NCI-H1694 treated with DMSO at 0.1 percent for 48 hours (cell line): ENCODE results near the gene RNU4-1.

Experiments
- DNase-seq: peaks from one replicate; lab custom pipeline; 2025; lab: John Stamatoyannopoulos, UW

Gene RNU4-1

GRCh38 chr12:120290609-120291305 lies 2.3 kb downstream of the RNU4-1 start:
- DNase-seq, result no peak

GRCh38 chr12:120287491-120287890 lies 5.5 kb downstream of the RNU4-1 start:
- DNase-seq, result no peak

GRCh38 chr12:120286768-120287490 lies 6.1 kb downstream of the RNU4-1 start:
- no peak for DNase-seq

GRCh38 chr12:120284381-120284780 lies 8.7 kb downstream of the RNU4-1 start:
- DNase-seq, result no peak

- DNase-seq, result no peak
Measured at GRCh38 chr12:120283318-120283717, 9.7 kb downstream of the RNU4-1 start.

- DNase-seq, result no peak
Measured at GRCh38 chr12:120278137-120279069, 14.6 kb downstream of the RNU4-1 start.

- DNase-seq, result no peak
Measured at GRCh38 chr12:120276734-120277133, 16.3 kb downstream of the RNU4-1 start.

- DNase-seq, result no peak
Measured at GRCh38 chr12:120267736-120268135, 25.3 kb downstream of the RNU4-1 start.

GRCh38 chr12:120266180-120266870 lies 26.7 kb downstream of the RNU4-1 start:
- DNase-seq, result no peak

- DNase-seq, result peak; percentile 33
Measured at GRCh38 chr12:120265473-120266179, 27.4 kb downstream of the RNU4-1 start, which contains the start of gene PXN. Gene PXN, minus strand, starts transcription at chr12:120265730. Its CDS starts 101 bp downstream, at chr12:120265629.

- DNase-seq, result no peak
Measured at GRCh38 chr12:120264904-120265472, 28.0 kb downstream of the RNU4-1 start.

GRCh38 chr12:120264086-120264903 lies 28.7 kb downstream of the RNU4-1 start:
- DNase-seq, result no peak

- no peak for DNase-seq
Measured at GRCh38 chr12:120263748-120264085, 29.3 kb downstream of the RNU4-1 start.

GRCh38 chr12:120262852-120263747 lies 29.9 kb downstream of the RNU4-1 start:
- no peak for DNase-seq

GRCh38 chr12:120261951-120262851 lies 30.8 kb downstream of the RNU4-1 start:
- no peak for DNase-seq

- no peak for DNase-seq
Measured at GRCh38 chr12:120260607-120261006, 32.4 kb downstream of the RNU4-1 start.

GRCh38 chr12:120259418-120260202 lies 33.4 kb downstream of the RNU4-1 start:
- DNase-seq, result no peak
